ENCODE data around the gene PIK3R1. TPM values are rescaled to one million over a fixed set of nuclear protein-coding genes. Genes with fewer than 3 reads are reported as not detected.
A peak's percentile ranks its signal among the peaks of the same experiment; 100 is the strongest.

Gene PIK3R1
- polyA plus RNA-seq, 1 donor = 92.7 TPM

- no peak for DNase-seq
These were observed 52.7 kb downstream of the PIK3R1 start for GRCh38 chr5:68268101-68268851.

GRCh38 chr5:68268852-68269130 lies 53.2 kb downstream of the PIK3R1 start:
- no peak for DNase-seq

- DNase-seq = no peak
These were observed 54.3 kb downstream of the PIK3R1 start for GRCh38 chr5:68269820-68270219.

- DNase-seq = no peak
These were observed 54.9 kb downstream of the PIK3R1 start for GRCh38 chr5:68270399-68270975.

- no peak for DNase-seq
These were observed 55.6 kb downstream of the PIK3R1 start for GRCh38 chr5:68271124-68271523.

GRCh38 chr5:68272289-68272688 lies 56.7 kb downstream of the PIK3R1 start:
- no peak for DNase-seq

GRCh38 chr5:68273717-68274409 lies 58.3 kb downstream of the PIK3R1 start:
- DNase-seq = no peak

GRCh38 chr5:68274847-68275651 lies 59.5 kb downstream of the PIK3R1 start:
- DNase-seq = no peak

GRCh38 chr5:68276740-68277139 lies 61.2 kb downstream of the PIK3R1 start:
- no peak for DNase-seq

GRCh38 chr5:68277431-68277830 lies 61.9 kb downstream of the PIK3R1 start:
- DNase-seq = no peak

- no peak for DNase-seq
These were observed 64.4 kb downstream of the PIK3R1 start for GRCh38 chr5:68279984-68280383.

- no peak for DNase-seq
These were observed 66.4 kb downstream of the PIK3R1 start for GRCh38 chr5:68282001-68282400.

GRCh38 chr5:68283766-68284165 lies 68.2 kb downstream of the PIK3R1 start:
- no peak for DNase-seq

GRCh38 chr5:68285075-68285840 lies 69.7 kb downstream of the PIK3R1 start:
- DNase-seq = no peak

GRCh38 chr5:68285851-68286611 lies 70.5 kb downstream of the PIK3R1 start:
- no peak for DNase-seq

- DNase-seq = no peak
These were observed 71.0 kb downstream of the PIK3R1 start for GRCh38 chr5:68286612-68286912.

- no peak for DNase-seq
These were observed 72.0 kb downstream of the PIK3R1 start for GRCh38 chr5:68287631-68287975.

- DNase-seq = peak; percentile 86
These were observed 72.6 kb downstream of the PIK3R1 start for GRCh38 chr5:68287976-68288706.

GRCh38 chr5:68288707-68289134 lies 73.2 kb downstream of the PIK3R1 start:
- DNase-seq = no peak

GRCh38 chr5:68289498-68289897 lies 73.9 kb downstream of the PIK3R1 start:
- DNase-seq = no peak

GRCh38 chr5:68290260-68290674 lies 74.7 kb downstream of the PIK3R1 start:
- DNase-seq = no peak

All from left kidney (tissue), 2 donors.